Measurements from ENCODE around the gene OR9Q1.

DNA sequence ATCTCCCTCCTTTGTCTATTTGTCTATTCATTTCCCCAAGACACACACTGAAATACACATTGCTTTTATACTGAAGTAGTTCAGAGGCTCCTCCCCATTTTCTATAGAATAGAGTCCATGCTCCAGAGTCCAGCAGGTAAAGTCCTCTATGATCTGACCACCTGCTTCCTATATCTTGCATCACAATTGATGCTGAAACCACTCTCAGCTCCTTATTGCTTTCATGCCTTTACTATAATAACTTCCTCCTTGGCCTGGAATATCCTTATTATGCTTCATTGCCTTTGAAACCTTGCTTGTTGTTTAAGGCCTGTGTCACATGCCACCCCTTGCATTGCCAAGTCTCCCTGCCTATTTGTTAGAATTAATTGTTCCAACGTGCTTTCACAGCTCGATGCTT lies 19.7 kb downstream of the OR9Q1 start:
- TF ChIP-seq CTCF (IDR thresholded peaks at IDR 0.05; ENCODE audit: borderline replicate concordance, extremely low read depth, low read length, poor library complexity, severe bottlenecking) = no peak
- no peak for TF ChIP-seq EZH2 (IDR thresholded peaks at IDR 0.05; ENCODE audit: borderline replicate concordance, low read depth, low read length, severe bottlenecking)

Measured in DND-41 (cell line).